ENCODE data around the gene CARD6. TPM values are rescaled to one million over a fixed set of nuclear protein-coding genes. Genes with fewer than 3 reads are reported as not detected.
"Not testable (repeated sequence)": the region's sequence is repeated elsewhere in the genome, so short reads cannot be mapped to it uniquely, and the experiment has no call there.

Gene CARD6
- polyA plus RNA-seq, result 10 to 100 TPM in 1 of 3 donors, 1 to 10 TPM in 2; 1.7 to 19.0 (median 6.7) TPM

- WGBS, 3 donors, result 14 to 38% (median 15%) methylated on average over 9 of the region's 9 CpGs
- no peak within 1 kb of the TSS for H3K27ac ChIP-seq (ENCODE audit: low read depth, low read length)
Observed at GRCh38 chr5:40841068-40841805, at the start of gene CARD6. Gene CARD6, plus strand, starts transcription at chr5:40841367. Its CDS starts 16 bp downstream, at chr5:40841383.

- 34 to 60% (median 55%) methylated on average over 3 of the region's 3 CpGs for WGBS, 3 donors
- no peak overlapping the region for H3K27ac ChIP-seq (ENCODE audit: low read depth, low read length)
Observed at GRCh38 chr5:40791715-40792139, 49.4 kb upstream of the CARD6 start.

GRCh38 chr5:40792691-40793090 is 48.5 kb upstream of the CARD6 start:
- 96 to 98% (median 98%) methylated on average over 10 of the region's 10 CpGs for WGBS, 3 donors
- H3K27ac ChIP-seq (ENCODE audit: low read depth, low read length), result not testable (repeated sequence)

- H3K27ac ChIP-seq (ENCODE audit: low read depth, low read length), result not testable (repeated sequence)
Observed at GRCh38 chr5:40794340-40794739, 46.8 kb upstream of the CARD6 start.

- not testable (repeated sequence) for H3K27ac ChIP-seq (ENCODE audit: low read depth, low read length)
- 90 to 92% (median 92%) methylated on average over 3 of the region's 3 CpGs for WGBS, 3 donors
Observed at GRCh38 chr5:40794877-40795276, 46.3 kb upstream of the CARD6 start.

GRCh38 chr5:40796487-40796889 is 44.7 kb upstream of the CARD6 start:
- WGBS, 3 donors, result 11 to 17% (median 15%) methylated on average over 3 of the region's 3 CpGs
- no peak overlapping the region for H3K27ac ChIP-seq (ENCODE audit: low read depth, low read length)

- WGBS, 3 donors, result 0 to 1% (median 0%) methylated on average over 44 to 56 of the region's 56 CpGs
- H3K27ac ChIP-seq (ENCODE audit: low read depth, low read length), result peak overlapping the region; percentile 79
Observed at GRCh38 chr5:40797273-40798011, 43.7 kb upstream of the CARD6 start.

GRCh38 chr5:40798012-40798800 is 43.0 kb upstream of the CARD6 start, which contains the start of gene PRKAA1:
Gene PRKAA1, minus strand, starts transcription at chr5:40798374. Its CDS starts 185 bp downstream, at chr5:40798189.
- 0 to 1% (median 0%) methylated on average over 42 to 70 of the region's 70 CpGs for WGBS, 3 donors
- peak within 1 kb of the TSS; percentile 79 for H3K27ac ChIP-seq (ENCODE audit: low read depth, low read length)

- WGBS, 3 donors, result 4 to 8% (median 6%) methylated on average over 7 of the region's 7 CpGs
Observed at GRCh38 chr5:40798801-40799210, 42.4 kb upstream of the CARD6 start.

GRCh38 chr5:40799258-40799657 is 41.9 kb upstream of the CARD6 start:
- 0 to 25% (median 0%) methylated on average over 1 of the region's 1 CpG for WGBS, 3 donors
- H3K27ac ChIP-seq (ENCODE audit: low read depth, low read length), result no peak overlapping the region

More at GRCh38 chr5:40798801-40799210, 42.4 kb upstream of the CARD6 start:
- H3K27ac ChIP-seq (ENCODE audit: low read depth, low read length), result no peak overlapping the region

- 81 to 88% (median 82%) methylated on average over 8 of the region's 8 CpGs for WGBS, 3 donors
Observed at GRCh38 chr5:40801771-40802562, 39.2 kb upstream of the CARD6 start.

GRCh38 chr5:40812125-40812524 is 29.0 kb upstream of the CARD6 start:
- 2 to 43% (median 34%) methylated on average over 1 of the region's 1 CpG for WGBS, 3 donors
- no peak overlapping the region for H3K27ac ChIP-seq (ENCODE audit: low read depth, low read length)

More at GRCh38 chr5:40801771-40802562, 39.2 kb upstream of the CARD6 start:
- no peak overlapping the region for H3K27ac ChIP-seq (ENCODE audit: low read depth, low read length)

- H3K27ac ChIP-seq (ENCODE audit: low read depth, low read length), result no peak overlapping the region
- WGBS, 3 donors, result 71 to 87% (median 80%) methylated on average over 2 of the region's 2 CpGs
Observed at GRCh38 chr5:40813698-40814281, 27.4 kb upstream of the CARD6 start.

GRCh38 chr5:40823459-40823858 is 17.7 kb upstream of the CARD6 start:
- H3K27ac ChIP-seq (ENCODE audit: low read depth, low read length), result no peak overlapping the region
- WGBS, 3 donors, result 27 to 47% methylated on average over 1 of the region's 1 CpG; no CpG with 5 or more reads in 1 of the 3 donors

GRCh38 chr5:40825461-40826043 is 15.6 kb upstream of the CARD6 start:
- H3K27ac ChIP-seq (ENCODE audit: low read depth, low read length), result not testable (repeated sequence)
- 90 to 94% (median 93%) methylated on average over 11 of the region's 11 CpGs for WGBS, 3 donors

GRCh38 chr5:40826489-40827187 is 14.5 kb upstream of the CARD6 start:
- WGBS, 3 donors, result 93 to 95% (median 93%) methylated on average over 5 of the region's 5 CpGs
- no peak overlapping the region for H3K27ac ChIP-seq (ENCODE audit: low read depth, low read length)
